Measurements from ENCODE around the gene PPP1R12C.
"Not testable (repeated sequence)": the region's sequence is repeated elsewhere in the genome, so short reads cannot be mapped to it uniquely, and the experiment has no call there.

PPP1R12C gene

DNA sequence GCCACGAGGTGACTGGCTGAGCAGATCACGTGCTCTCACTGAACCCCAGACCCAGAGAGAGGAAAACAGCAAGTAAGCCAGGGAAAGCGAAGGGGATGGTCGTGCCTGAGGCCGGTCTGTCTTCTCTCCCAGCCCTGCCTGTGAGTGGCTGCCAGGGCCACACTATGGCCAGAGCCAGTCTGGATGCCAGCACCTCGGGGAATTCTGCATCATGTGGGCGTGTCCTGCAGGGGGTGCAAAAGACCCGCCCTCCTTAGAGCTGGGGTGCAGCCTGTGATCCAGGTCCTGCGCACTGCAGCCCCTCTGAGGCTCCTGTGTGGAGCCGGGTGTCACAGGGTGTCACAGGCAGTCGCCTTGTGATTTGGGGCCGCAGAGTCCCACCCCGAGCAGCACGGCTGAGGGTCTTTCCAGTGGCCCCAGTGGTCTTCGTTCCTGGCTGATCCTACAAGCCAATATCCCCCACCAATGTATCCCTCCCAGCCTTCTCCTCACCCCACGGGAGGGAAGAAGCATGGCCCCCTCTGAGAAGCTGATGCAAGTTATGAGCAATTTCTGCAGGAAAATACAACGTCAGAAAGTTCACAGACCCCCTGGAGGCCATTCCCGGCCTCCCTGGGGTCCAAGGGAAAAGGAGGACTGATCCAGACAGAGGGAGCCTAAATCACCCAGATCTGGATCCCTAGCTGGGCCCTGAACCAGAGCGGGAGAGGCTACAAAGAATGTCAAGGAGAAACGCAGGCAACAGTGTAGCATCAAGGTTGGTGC is 7.7 kb downstream of the PPP1R12C start:
- no peak for DNase-seq

DNA sequence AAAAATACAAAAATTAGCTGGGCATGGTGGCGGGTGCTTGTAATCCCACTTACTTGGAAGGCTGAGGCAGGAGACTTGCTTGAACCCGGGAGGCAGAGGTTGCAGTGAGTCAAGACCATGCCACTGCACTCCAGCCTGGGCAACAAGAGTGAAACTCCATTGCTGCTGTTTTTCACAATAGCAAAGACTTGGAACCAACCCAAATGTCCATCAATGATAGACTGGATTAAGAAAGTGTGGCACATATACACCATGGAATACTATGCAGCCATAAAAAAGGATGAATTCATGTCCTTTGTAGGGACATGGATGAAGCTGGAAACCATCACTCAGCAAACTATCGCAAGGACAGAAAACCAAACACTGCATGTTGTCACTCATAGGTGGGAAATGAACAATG is 10.2 kb downstream of the PPP1R12C start:
- not testable (repeated sequence) for DNase-seq

DNA sequence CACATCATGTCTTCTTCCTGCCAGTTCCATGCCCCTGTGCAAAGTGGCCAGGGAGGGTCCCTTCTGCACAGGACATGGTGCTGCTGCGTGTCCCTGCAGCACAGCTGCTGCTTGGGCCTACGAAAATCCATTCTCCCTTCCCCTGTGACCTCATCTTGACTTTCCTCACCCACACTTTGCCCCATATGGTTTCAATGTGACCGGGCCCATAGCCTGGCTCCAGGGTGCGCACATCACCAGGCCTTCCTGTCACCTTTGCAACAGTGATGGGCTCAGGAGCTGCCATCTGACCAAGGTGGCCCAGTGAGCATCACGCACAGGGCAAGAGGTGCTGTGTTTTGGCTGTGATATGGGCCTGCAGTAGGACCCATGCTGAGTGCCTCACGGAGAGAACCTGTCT is 10.8 kb downstream of the PPP1R12C start:
- no peak for DNase-seq

DNA sequence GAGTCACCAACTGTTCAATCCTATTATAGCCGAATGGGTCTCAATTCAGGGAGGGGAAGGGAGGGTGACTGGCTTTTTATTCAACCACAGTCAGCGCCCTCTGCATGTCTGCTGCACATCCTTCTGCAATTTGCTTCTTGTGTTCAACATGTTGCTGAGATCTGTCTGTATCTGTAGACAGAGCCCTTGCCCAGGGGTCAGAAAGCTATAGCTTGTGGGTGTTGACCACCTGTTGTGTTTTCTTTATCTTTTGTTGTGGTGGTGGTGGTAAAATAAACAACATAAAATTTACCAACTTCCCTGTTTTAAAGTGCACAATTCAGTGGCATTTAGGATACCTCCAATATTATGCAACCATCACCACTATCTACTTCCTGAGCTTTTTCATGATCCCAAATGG is 12.2 kb downstream of the PPP1R12C start:
- no peak for DNase-seq

DNA sequence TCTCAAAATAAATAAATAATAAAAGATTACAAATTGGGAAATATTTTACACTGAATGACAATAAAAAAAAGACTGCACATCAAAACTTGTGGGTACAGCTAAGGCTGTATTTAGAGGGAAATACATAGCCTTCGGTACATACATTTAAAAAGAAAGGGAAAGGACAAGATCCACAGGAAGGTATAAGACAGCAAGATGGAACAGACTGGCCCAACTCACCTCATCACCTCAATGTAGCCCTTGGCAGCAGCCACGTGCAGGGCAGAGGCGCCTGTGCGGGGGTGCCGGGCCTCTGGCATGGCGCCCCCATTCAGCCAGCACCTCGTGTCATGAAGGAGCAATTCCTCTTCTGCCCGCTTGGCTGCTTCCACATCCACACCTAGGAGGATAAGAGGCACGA is 14.2 kb downstream of the PPP1R12C start:
- DNase-seq = no peak

DNA sequence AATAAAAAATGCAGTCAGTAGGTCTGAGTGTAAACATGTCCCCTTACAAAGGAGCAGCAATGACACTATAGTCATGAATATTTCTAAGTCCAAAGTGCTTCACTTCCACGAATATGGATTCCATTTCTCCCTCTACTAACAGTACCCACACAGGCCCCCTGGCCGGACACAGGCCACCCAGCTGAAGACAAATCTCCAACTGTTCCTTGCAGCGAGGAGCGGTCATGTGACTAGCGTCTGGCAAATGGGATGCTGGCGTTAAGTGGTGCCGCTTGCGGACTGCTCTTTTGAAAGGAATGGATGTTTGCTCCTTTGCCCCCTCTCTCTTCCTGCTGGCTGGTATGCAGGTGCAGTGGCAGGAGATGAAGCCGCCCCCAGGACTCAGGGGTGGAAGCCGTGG is 16.2 kb downstream of the PPP1R12C start:
- DNase-seq = no peak

DNA sequence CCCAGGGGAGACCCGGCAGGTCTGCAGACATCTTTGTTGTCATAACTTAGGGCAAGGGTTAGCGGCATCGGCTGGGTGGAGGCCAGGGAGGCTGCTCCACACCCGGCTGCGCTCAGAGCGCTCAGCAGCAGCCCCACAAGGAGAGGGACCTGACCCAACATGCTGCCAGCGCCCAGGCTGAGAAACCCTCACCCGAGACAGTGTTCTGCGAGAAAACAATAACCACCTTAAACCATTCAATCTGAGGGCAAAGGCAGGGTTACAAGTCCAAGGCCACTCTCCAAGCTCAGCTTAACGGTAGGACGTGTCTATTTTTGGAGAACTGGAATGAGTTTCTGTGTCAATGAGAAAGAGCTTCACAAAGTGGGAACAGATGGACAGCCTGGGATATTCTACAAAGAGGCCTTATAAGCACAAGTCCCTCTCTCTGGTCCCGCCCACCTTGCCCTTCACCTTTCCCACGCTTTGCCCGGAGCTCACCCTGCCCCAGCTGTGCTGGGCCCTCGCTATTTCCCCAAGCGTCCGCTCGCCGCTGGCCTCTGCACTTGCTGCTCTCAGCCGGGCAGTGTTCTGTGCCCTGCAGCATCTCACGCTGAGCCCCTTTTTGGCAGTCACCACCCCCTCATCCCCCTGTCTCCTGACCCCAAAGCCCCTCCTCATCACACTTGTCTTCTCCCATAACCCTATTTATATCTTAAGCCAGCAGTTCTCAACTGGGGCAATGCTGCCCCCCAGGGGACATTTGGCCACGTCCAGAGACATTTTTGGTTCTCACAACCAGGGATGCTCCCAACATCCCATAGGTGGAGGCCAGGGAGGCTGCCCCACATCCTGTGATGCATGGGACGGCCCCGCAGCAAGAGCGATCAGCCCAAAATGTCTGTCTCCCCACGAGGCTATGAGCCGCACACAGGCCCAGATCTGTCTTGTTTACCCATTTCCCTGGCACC is 17.6 kb downstream of the PPP1R12C start:
- no peak for DNase-seq

DNA sequence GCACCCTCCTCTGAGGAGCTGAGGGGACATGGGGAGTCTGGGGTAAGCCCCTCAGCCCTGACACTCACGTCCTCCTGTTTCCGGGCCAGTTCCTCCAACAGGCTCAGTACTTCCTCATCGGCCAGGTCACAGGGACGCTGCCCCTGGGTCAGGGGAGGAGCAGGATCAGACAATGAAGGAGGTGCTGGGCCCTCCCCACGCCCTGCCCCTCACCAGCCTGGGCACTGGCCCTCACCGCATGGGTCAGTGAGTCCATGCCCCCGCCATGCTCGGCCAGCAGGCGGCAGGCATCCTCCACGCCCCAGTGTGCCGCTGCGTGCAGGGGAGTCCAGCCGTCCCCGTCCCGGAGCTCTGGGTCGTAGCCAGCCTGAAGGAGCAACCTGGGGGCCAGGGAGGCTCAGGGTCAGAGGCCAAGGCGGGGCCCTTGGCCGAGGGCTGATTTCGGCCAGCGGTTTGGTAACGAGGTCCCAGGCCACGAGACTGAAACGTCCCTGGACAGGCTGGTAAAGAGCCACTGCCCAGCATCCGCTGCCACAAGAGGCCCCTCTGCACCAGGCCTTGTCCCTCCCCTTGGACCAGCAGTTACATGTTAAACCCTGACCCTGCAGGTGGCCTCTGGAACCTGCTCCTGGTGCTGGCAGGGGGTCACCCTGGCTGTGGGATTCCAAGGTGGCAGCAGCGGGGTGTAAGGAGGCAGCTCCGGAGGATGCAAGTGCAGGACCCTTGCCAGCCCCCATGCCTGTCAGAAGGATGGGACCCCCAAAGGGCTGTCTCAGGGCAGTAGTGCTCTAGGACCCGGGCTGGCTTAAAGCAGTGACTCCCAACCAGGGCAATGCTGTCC is 18.5 kb downstream of the PPP1R12C start:
- no peak for DNase-seq

DNA sequence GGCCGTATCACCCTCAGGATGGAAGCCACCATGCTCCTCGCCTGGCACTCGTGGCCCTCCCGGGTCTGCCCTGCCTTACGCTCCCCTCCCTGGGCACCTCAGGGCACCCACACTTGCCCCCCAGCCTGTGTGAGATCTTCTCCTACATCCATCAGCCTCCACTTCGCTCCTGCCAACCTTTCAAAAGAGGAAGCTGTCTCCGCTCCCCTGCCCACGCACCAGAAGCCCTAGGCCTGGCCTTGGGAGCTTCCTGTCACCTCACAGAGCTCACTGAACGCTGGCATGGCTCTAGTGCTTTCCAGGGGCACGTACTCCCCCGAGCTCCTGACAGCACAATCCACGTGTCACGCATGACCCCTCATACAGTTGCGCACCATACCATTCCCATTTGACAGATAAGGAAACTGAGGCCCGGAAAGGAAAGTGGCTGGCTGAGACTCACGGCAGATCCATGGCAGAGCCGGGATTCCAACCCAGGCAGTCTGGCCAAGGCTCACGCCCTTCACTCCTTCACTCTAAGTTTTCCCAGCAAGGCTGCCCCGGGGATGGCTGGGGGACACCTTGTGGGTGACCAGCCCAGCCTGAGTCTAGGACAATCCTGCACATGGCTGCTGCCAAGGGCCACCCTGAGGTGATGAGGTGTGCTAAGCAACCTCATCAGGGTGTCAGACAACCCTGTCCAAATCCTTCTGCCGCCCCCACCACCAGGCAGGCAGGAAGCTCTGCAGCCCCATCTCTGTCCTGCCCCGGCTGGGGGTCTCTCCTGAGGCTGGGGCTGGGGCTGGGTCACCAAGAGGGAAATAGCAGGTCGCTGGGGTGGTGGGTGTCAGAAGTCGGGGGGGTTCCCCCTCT is 19.3 kb downstream of the PPP1R12C start:
- DNase-seq = no peak

DNA sequence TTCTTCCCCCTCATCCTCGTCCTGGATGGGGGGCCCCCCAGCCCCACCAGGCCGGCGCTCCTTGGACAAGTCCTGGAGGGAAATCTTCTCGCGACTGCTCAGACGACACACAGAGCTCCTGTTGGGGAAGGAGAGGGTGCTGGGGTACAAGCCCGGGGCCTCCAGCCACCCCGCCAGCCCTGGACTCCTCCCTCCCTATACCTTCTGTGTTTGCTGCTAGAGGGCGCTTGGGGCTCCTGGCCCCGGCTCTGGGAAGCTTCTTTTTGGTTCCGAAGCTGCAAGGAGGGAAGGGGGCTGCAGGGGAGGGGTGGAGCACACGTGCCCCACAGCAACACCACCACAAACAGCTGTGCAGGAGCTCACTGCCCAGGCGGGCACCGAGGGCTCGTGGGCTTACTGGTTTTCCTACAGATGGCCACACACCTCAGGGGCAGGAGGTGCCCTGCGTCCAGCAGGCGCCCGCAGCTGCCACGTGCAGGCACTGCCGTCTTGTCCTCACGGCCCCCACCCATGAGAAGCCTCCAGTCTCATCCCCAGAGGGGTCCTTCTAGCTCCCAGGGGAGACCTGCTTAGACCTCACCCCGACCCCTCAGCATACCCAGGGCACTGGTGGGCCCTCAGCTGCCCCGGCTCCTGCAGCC is 21.3 kb downstream of the PPP1R12C start:
- DNase-seq = no peak

DNA sequence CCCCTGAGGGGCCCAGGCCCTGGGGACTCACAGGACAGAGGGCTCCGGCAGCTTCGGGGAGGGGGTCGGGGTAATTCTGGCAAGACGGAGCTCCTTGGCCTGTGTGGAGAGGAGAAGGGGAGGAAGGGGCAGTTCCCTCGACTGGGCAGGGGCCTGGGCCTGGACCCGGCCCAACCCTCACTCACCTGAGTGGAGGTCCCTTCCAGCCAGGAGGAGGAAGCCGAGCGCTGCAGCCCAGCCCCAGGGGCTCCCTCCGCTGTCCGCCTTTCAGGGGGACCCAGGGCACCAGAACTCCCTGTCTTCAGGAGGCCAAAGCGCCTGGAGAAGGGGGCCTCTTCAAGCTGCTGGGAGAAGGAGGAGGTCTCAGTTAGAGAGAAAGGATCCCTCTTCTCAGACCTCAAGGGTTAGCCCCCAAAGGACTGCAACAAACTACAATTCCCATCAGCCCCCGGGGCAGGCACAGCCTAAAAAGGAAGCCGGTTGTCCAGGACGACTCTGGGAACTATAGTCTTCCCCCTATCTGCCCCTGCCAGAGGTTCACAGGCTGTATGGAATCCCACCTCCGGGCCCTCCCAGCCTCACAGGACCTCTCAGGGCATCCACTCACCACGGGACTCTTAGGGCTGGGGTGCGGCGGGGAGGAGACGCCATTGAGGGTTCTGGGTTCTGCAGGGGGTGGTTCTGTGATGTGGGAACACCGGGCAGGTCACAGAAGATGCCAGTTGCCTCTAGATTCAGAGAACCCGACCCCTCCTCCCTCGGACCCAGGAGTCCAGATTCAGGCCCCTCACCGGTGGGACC is 22.0 kb downstream of the PPP1R12C start:
- no peak for DNase-seq

DNA sequence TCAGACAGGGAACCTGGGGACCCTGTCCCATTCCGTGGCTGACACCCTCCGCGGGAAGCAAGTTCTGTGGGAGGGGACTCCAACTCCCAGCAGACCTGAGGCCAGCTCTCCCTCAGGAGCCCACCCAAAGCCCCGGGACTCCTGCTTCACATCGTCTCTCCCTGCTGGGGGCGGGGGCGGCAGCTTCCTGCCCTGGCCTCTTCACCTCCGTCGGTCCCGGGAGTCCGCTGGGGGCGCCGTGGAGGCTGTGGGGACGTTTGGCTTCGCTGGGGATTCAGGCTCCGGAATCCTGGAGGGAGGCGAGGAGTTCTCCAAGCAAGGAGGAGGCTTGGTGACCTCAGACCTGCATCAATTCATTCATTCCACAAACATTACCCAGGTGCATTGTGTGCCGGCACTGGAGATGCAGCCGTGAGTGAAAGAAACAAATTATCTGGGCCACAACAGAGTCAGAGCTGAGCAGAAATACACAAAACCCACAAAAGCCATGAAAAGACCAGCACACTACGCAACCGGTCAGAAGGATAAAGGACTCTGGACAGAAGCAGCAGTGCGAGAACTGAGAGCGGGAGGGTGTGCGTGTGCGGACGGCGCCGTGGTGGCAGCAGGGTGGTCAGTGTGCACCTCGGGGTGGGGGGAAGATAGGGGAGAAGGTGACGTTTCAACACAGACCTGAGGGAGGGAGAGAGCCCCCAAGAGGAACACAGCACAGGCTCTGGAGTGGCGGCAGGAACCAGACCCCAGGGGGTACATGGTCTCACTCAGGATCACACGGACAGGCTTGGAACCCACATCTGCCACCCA is 22.8 kb downstream of the PPP1R12C start:
- no peak for DNase-seq

DNA sequence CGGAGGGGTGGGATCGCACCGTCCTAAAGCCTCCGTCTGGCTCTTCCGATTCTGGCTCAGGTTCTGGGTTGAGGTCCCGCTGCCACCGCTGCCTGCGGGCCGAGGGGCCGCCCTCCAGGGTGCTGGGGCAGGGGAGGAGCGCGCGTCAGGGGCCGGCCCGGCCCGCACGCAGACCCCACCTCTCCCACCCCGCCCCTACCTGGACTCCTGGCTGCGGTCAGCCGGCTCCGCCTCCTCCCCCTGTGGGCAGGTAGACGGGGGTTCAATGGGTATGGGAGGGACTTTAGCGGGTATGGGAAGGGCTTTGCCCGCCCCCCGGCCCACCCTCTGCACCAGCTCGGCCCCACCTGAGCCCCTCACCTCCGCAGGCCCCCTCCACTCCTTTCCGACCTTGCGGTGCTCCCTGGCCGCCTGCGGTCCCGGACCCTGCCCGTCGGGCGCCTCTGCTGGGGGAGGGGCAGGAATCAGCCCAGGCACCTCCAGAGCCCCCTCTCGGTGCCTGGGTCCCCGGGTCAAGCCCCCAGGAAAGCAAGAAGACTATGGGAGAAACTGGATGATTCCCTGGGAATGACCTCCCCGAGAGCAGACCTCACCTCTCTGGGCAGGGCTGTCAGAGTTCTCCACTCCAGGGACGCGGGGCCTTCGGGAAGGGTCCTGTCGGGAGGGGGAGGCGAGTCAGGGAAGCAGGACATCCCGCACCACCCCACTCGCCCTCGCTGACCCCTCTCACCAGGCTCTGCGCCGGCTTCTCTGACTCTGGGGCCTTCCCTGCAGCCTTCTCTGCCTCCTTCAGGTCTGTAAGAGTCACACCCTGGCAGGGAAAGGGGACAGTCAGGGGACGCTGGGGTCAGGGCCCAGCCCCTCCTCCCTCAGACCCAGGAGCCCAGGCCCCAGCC is 24.8 kb downstream of the PPP1R12C start:
- DNase-seq = no peak

DNA sequence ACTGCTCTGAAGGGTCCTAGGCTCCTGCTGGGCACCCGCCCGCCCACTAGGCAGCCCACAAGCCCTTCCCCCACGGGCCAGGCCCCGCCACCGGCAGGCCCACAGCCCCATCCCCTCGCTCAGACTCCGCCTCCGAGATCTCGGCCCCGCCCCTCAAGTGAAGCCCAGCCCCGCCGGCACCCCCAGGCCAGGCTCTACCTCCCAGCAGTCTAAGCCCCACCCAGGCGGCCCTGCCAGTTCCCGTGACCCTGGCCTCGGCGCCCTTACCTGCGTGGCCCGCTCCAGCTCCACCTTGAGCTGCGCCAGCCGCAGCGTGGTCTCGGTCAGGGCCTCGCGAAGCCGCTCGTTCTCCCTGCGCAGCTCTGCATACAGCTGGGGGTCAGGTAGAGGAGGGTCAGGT is 25.5 kb downstream of the PPP1R12C start:
- no peak for DNase-seq

DNA sequence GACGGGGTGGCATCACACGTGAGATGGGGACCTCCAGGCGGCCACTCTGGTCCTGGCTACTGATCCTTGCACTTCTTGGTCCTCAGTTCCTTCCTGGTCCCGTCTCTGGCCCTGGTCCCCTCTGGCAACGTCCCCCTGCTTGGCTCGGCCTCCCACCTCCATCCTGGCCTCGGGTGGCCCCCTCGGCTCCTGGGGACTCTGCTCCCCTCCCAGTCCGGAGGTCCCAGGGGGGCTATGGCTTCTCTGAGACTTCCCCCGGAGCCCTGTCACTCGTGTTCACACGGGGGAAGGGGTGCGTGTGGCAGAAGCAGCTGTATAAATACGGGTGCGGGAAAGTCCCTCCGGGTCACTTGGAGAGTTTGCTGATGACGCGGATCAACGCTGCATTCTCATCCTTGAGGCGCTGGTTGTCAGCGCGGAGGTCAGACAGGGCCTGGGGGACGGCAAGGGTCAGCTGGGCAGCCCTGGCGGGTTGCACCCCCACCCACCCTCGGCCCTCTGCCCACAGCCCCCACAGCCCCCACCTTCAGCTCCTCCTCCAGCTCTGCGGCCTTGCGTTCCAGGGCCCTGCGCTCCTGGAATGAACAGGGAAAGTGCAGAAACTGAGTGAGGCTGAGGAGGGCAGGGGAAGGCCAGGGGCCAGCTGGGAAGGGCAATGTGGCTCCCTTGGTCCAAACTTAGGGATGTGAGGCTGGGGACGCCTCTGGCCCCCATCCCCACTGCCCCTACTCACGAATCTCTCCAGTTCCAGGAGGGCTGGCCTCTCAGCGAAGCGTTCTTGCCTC is 26.1 kb downstream of the PPP1R12C start:
- DNase-seq = no peak

DNA sequence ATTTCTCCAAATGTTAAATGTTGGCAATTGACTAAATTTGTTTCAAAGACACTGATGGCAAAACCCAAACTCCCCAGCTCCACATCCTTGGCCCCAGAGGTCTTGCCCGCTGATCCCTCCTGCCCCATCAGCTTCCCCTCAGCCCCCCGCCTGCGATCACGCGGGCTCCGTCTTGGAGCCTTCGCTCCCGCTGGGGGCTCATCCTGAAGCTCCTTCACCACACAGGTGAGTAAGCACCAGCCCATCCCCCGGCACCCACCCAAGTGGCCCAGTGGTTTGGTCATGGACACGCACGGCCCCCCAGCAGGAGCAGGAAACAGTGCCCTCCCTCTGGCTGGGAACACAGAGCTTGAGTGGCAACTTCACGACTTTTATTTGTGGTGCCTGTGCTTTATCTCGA is 26.9 kb downstream of the PPP1R12C start:
- no peak for DNase-seq

DNA sequence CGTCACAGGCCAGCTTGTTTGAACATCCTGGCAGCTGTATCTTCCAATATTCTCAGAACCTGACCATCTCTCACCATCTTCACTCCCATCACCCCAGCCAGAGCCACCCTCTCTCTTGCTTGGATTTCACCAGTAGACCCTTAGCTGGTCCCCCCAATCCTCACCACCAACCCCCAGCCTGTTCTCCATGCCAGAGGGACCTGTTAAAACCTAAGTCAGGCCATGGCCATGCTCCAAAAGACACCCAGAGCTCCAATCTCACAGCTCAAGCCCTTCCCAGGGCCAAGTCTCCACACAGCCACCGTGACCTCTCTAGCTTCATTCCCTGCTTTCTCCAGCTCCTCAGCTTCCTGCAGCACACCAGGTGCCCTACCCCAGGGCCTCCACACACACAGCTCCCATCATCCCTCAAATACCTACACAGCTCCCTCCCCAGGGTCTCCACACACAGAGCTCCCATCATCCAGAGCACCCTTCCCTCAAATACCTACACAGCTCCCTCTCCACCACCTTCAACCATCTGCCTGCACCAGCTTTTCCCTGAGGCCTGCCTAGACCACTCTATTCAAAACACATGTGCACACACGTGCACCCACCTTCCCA is 28.0 kb downstream of the PPP1R12C start:
- DNase-seq = no peak
